Left kidney (tissue), 2 donors: ENCODE results near the gene HAGHL. TPM values are rescaled to one million over a fixed set of nuclear protein-coding genes. Genes with fewer than 3 reads are reported as not detected.
"Not testable (repeated sequence)": the region's sequence is repeated elsewhere in the genome, so short reads cannot be mapped to it uniquely, and the experiment has no call there.

ENCODE experiments used
- DNase-seq: peaks from one replicate; pipeline ENCODE4 v3.0.0-alpha.2; 2013
- polyA plus RNA-seq: library from polyadenylated mRNA; unstranded; fragments of 120-200 nt; gene quantifications from one replicate; pipeline ENCODE4 v1.2.1, GENCODE V29; 2013; ENCODE audit not compliant: insufficient read length

Gene HAGHL
- polyA plus RNA-seq, 1 donor = 3.3 TPM

- DNase-seq = no peak
Observed at GRCh38 chr16:772959-773358, 46.1 kb downstream of the HAGHL start.

GRCh38 chr16:774086-775001 is 47.4 kb downstream of the HAGHL start:
- DNase-seq = no peak

GRCh38 chr16:775236-775796 is 48.4 kb downstream of the HAGHL start:
- DNase-seq = no peak

GRCh38 chr16:776298-776697 is 49.4 kb downstream of the HAGHL start:
- DNase-seq = not testable (repeated sequence)

- no peak for DNase-seq
Observed at GRCh38 chr16:776824-777223, 49.9 kb downstream of the HAGHL start.

- no peak for DNase-seq
Observed at GRCh38 chr16:777826-778225, 50.9 kb downstream of the HAGHL start.

- no peak for DNase-seq
Observed at GRCh38 chr16:778447-778846, 51.5 kb downstream of the HAGHL start.

- no peak for DNase-seq
Observed at GRCh38 chr16:778909-779527, 52.1 kb downstream of the HAGHL start.

Other genes starting within 250 kb of the HAGHL start
- gene CAPN15, start 199.4 kb upstream of the HAGHL start, polyA plus RNA-seq = 23.8 TPM
- gene PRR35, start 166.7 kb upstream of the HAGHL start, polyA plus RNA-seq = 6.6 TPM
- 4.7 TPM for gene NHLRC4, start 160.1 kb upstream of the HAGHL start, polyA plus RNA-seq
- gene PIGQ, start 157.1 kb upstream of the HAGHL start, polyA plus RNA-seq = 60.9 TPM
- gene RAB40C, start 137.0 kb upstream of the HAGHL start, polyA plus RNA-seq = 17.3 TPM
- gene WFIKKN1, start 96.1 kb upstream of the HAGHL start, polyA plus RNA-seq = 1.5 TPM
- 38.0 TPM for gene METTL26, start 90.8 kb upstream of the HAGHL start, polyA plus RNA-seq
- gene MCRIP2, start 85.3 kb upstream of the HAGHL start, polyA plus RNA-seq = 15.5 TPM
- 42.2 TPM for gene WDR90, start 77.7 kb upstream of the HAGHL start, polyA plus RNA-seq
- gene RHOT2, start 59.0 kb upstream of the HAGHL start, polyA plus RNA-seq = 70.8 TPM
- gene RHBDL1, start 51.4 kb upstream of the HAGHL start, polyA plus RNA-seq = 1.7 TPM
- gene STUB1, start 46.7 kb upstream of the HAGHL start, polyA plus RNA-seq = 107 TPM
- 51.4 TPM for gene JMJD8, start 42.8 kb upstream of the HAGHL start, polyA plus RNA-seq
- gene WDR24, start 36.7 kb upstream of the HAGHL start, polyA plus RNA-seq = 10.2 TPM
- 0.75 TPM for gene FBXL16, start 21.3 kb upstream of the HAGHL start, polyA plus RNA-seq
- gene METRN, start 12.0 kb upstream of the HAGHL start, polyA plus RNA-seq = 6.3 TPM
- 9.0 TPM for gene ANTKMT, start 6.0 kb upstream of the HAGHL start, polyA plus RNA-seq
- 2.0 TPM for gene CCDC78, start 663 bp upstream of the HAGHL start, polyA plus RNA-seq
- gene CIAO3, start 13.9 kb downstream of the HAGHL start, polyA plus RNA-seq = 26.7 TPM
- gene MSLN, start 33.6 kb downstream of the HAGHL start, polyA plus RNA-seq = 17.1 TPM
- 10.7 TPM for gene RPUSD1, start 61.3 kb downstream of the HAGHL start, polyA plus RNA-seq
- 22.9 TPM for gene CHTF18, start 61.5 kb downstream of the HAGHL start, polyA plus RNA-seq
- gene GNG13, start 73.6 kb downstream of the HAGHL start, polyA plus RNA-seq = 0.42 TPM
- 18.7 TPM for gene LMF1, start 243.9 kb downstream of the HAGHL start, polyA plus RNA-seq